Measurements from ENCODE around the gene GALNT10. TPM values are rescaled to one million over a fixed set of nuclear protein-coding genes. Genes with fewer than 3 reads are reported as not detected.
A peak's percentile ranks its signal among the peaks of the same experiment; 100 is the strongest.

GALNT10 gene
- total and polyA plus RNA-seq, 2 of the 4 experiments (the other 2 are of a cell fraction), result 46.2 to 67.0 TPM

- Histone ChIP-seq H4K20me1 (ENCODE audit: insufficient read depth, low read length) (no peaks in the 10 kb centered on the region), H3K9me3 (ENCODE audit: control insufficient read depth, insufficient read depth, low read length) (peaks cover 2% of the 10 kb centered on the region; the same call in 1 of the 2 replicates), H3K9ac (ENCODE audit: low read depth, low read length) (no peak overlapping the region), H2AFZ (replicated peaks; ENCODE audit: low read length, poor library complexity) (no peak overlapping the region), H2BK5ac (ENCODE audit: low read depth, low read length, poor library complexity, severe bottlenecking) (peak overlapping the region; percentile 93), H3K9me1 (ENCODE audit: insufficient read depth, low read length) (peaks cover 12% of the 10 kb centered on the region), H4K91ac (ENCODE audit: insufficient read depth, low read depth, low read length) (no peak overlapping the region), H2BK20ac (ENCODE audit: low read depth, low read length) (0 out of 2 replicates have a peak overlapping the region, but pooled peaks have one; percentile 9), H3K23ac (ENCODE audit: low read depth, low read length) (peak overlapping the region; percentile 16; the same call in 1 of the 2 replicates), H3K4me2 (ENCODE audit: low read depth, low read length) (no peak overlapping the region), H3K56ac (ENCODE audit: extremely low read depth, insufficient read depth, low read length) (no peak overlapping the region), H3K36me3 (ENCODE audit: control insufficient read depth, insufficient read depth, low read length) (0 out of 2 replicates have a peak, but pooled peaks cover 6% of the 10 kb centered on the region), H4K8ac (ENCODE audit: low read depth in 2 of 2, low read length in 2 of 2) (no peak overlapping the region; a peak in 1 of 4 replicates), H4K5ac (ENCODE audit: low read depth, low read length) (no peak overlapping the region), H3K4me1 (ENCODE audit: control insufficient read depth, insufficient read depth, low read length) (peaks cover 14% of the 10 kb centered on the region), H3K18ac (ENCODE audit: low read depth, low read length) (no peak overlapping the region), H3K27ac (ENCODE audit: insufficient read depth, low read length) (no peak overlapping the region), H2BK15ac (ENCODE audit: low read depth, low read length) (no peak overlapping the region), H3K14ac (replicated peaks; ENCODE audit: low read depth, low read length) (no peak overlapping the region), H3K79me1 (ENCODE audit: low read depth in 1 of 2, low read length in 2 of 2) (peaks cover 20 to 52% of the 10 kb centered on the region in 2 experiments), H2BK120ac (ENCODE audit: low read depth, low read length) (peak overlapping the region; percentile 16; the same call in 1 of the 2 replicates), H3K4me3 (ENCODE audit: insufficient read depth, low read depth, low read length) (no peak overlapping the region), H3K4ac (ENCODE audit: low read depth, low read length) (0 out of 2 replicates have a peak overlapping the region, but pooled peaks have one; percentile 40), H2AK5ac (ENCODE audit: low read depth, low read length) (peak overlapping the region; percentile 88; the same call in 1 of the 2 replicates), H2AK9ac (replicated peaks; ENCODE audit: low read depth, low read length, poor library complexity) (no peak overlapping the region), H3K27me3 (ENCODE audit: control insufficient read depth, insufficient read depth, low read length) (no peaks in the 10 kb centered on the region)
- BruUV-seq (replicated peaks), result no TSS peak
- ATAC-seq (ENCODE audit: low read depth) (no peak), DNase-seq (no peak)
- dilution Hi-C loops (cut with HindIII; ENCODE audit: low sequenced_read_pairs, unreplicated experiment), result no loop called here
- intact Hi-C loops (cut with micrococcal nuclease), result no loop called here
- ChIA-PET POLR2A (ENCODE audit: unreplicated experiment) (no interaction called here), CTCF (no interaction called here)
- no peak for TF ChIP-seq FOS (IDR thresholded peaks at IDR 0.05; ENCODE audit: low read depth, low read length)
- TF ChIP-seq POLR2A (IDR thresholded peaks at IDR 0.05; ENCODE audit: low read depth, low read length), result no peak
- TF ChIP-seq ELK1 (IDR thresholded peaks at IDR 0.05; ENCODE audit: borderline replicate concordance, low read depth, low read length), result no peak
- no peak for TF ChIP-seq MAZ (IDR thresholded peaks at IDR 0.05; ENCODE audit: borderline replicate concordance, low read depth, low read length)
- TF ChIP-seq RAD21 (IDR thresholded peaks at IDR 0.05; ENCODE audit: low read length), result no peak
- no peak for TF ChIP-seq CHD1 (IDR thresholded peaks at IDR 0.05; ENCODE audit: low read depth, low read length)
- TF ChIP-seq BHLHE40 (IDR thresholded peaks at IDR 0.05; ENCODE audit: low read depth, low read length), result no peak
- TF ChIP-seq USF2 (IDR thresholded peaks at IDR 0.05; ENCODE audit: low read depth, low read length), result no peak
- TF ChIP-seq NFE2L2 (IDR thresholded peaks at IDR 0.05; ENCODE audit: low read depth, low read length), result no peak
- no peak for TF ChIP-seq RCOR1 (IDR thresholded peaks at IDR 0.05; ENCODE audit: insufficient replicate concordance, low read length)
- in situ Hi-C loops (cut with MboI; ENCODE audit: low sequenced_read_pairs), result no loop called here
- WGBS, 2 experiments (ENCODE audit: extremely low coverage in 2 of 2, insufficient read length in 1 of 2), result no CpG with 5 or more reads among the region's 2 CpGs
Observed at GRCh38 chr5:154222414-154222813, 31.9 kb downstream of the GALNT10 start.

Measured in IMR-90 (cell line).